CD4-positive, alpha-beta T cell treated with Interleukin-6 for 4 hours (primary cell): ENCODE measurements around the gene BCAS3.

Experiments used
- DNase-seq: peaks from one replicate; pipeline ENCODE4 v3.0.0-alpha.2; 2020; ENCODE audit warnings: mixed read lengths

Gene BCAS3

GRCh38 chr17:60675997-60676396 lies 1.7 kb upstream of the BCAS3 start:
- no peak for DNase-seq

- no peak for DNase-seq
Measured at GRCh38 chr17:60676758-60677307, 818 bp upstream of the BCAS3 start.

- no peak for DNase-seq
Measured at GRCh38 chr17:60678118-60678444, 430 bp downstream of the BCAS3 start.

GRCh38 chr17:60679287-60679686 lies 1.6 kb downstream of the BCAS3 start:
- DNase-seq, result no peak

GRCh38 chr17:60680754-60681153 lies 3.1 kb downstream of the BCAS3 start:
- no peak for DNase-seq

- DNase-seq, result no peak
Measured at GRCh38 chr17:60685437-60685836, 7.8 kb downstream of the BCAS3 start.

GRCh38 chr17:60695960-60696359 lies 18.3 kb downstream of the BCAS3 start:
- no peak for DNase-seq

GRCh38 chr17:60699090-60699489 lies 21.4 kb downstream of the BCAS3 start:
- no peak for DNase-seq

GRCh38 chr17:60704170-60704569 lies 26.5 kb downstream of the BCAS3 start:
- no peak for DNase-seq

GRCh38 chr17:60712675-60713074 lies 35.0 kb downstream of the BCAS3 start:
- no peak for DNase-seq

GRCh38 chr17:60713608-60714007 lies 36.0 kb downstream of the BCAS3 start:
- DNase-seq, result no peak

GRCh38 chr17:60716766-60717165 lies 39.1 kb downstream of the BCAS3 start:
- DNase-seq, result no peak

GRCh38 chr17:60717814-60718213 lies 40.2 kb downstream of the BCAS3 start:
- no peak for DNase-seq

- peak; percentile 40 for DNase-seq
Measured at GRCh38 chr17:60720763-60721531, 43.3 kb downstream of the BCAS3 start.

- DNase-seq, result no peak
Measured at GRCh38 chr17:60724647-60725046, 47.0 kb downstream of the BCAS3 start.

GRCh38 chr17:60729854-60730253 lies 52.2 kb downstream of the BCAS3 start:
- no peak for DNase-seq

GRCh38 chr17:60730273-60730672 lies 52.6 kb downstream of the BCAS3 start:
- no peak for DNase-seq

- no peak for DNase-seq
Measured at GRCh38 chr17:60738287-60738686, 60.6 kb downstream of the BCAS3 start.

GRCh38 chr17:60740584-60740983 lies 62.9 kb downstream of the BCAS3 start:
- DNase-seq, result no peak

- no peak for DNase-seq
Measured at GRCh38 chr17:60741031-60741430, 63.4 kb downstream of the BCAS3 start.

GRCh38 chr17:60743282-60743681 lies 65.6 kb downstream of the BCAS3 start:
- no peak for DNase-seq

GRCh38 chr17:60743799-60744198 lies 66.1 kb downstream of the BCAS3 start:
- DNase-seq, result no peak

GRCh38 chr17:60744355-60744966 lies 66.8 kb downstream of the BCAS3 start:
- no peak for DNase-seq

- DNase-seq, result no peak
Measured at GRCh38 chr17:60745544-60745943, 67.9 kb downstream of the BCAS3 start.
